ENCODE results near the gene CSTPP1. TPM values are rescaled to one million over a fixed set of nuclear protein-coding genes. Genes with fewer than 3 reads are reported as not detected.

The CSTPP1 gene
- total and polyA plus RNA-seq, 2 donors (not counting 1 experiment from before 2014, with no cell fraction given), result 11.5 to 29.0 TPM

DNA sequence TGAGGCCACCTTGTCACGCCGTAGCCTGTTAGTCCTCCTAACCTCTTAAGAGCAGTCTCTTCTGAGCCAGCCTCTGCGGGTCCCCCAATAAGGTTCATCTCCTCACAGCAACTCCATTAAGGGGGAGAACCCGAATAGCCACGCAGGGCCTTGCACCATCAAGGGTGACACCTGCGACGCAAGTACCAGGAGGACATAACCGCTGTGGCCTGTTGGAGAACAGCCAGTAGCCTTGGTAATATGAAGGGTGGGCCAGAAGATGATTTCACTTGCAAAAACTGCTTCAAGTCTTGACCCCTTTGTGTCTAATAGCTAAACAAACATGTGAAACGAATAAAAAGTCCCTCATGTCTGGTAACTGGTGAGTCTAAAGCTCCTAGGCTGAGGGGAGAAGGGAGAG lies 225.3 kb downstream of the CSTPP1 start:
- ChIA-PET CTCF (interaction anchor here (0.6 to 3.1 kb wide), 8 partner anchors 9 to 462 kb away, joined by 3 to 33 read pairs (median 6); no protein-coding TSS in a partner anchor), POLR2A (no interaction called here)
- no peaks in the 10 kb centered on the region for H3K9me3 ChIP-seq (ENCODE audit: control extremely low read depth in 1 of 3, control insufficient read depth in 2 of 3, insufficient read depth in 1 of 3, low read length in 2 of 3)
- Mint-ChIP-seq H3K27me3 (no peaks in the 10 kb centered on the region), H3K4me3 (no peak overlapping the region), H3K4me1 (peaks cover 1% of the 10 kb centered on the region), H3K9me3 (ENCODE audit: insufficient read depth) (no peaks in the 10 kb centered on the region), H3K27ac (no peak overlapping the region)
- DNase-seq (no peak), ATAC-seq (ENCODE audit: low read depth) (no peak)
- H3K27ac ChIP-seq (ENCODE audit: low read length in 2 of 2), result no peak overlapping the region
- H2AFZ ChIP-seq (ENCODE audit: insufficient read depth, low read depth, low read length, poor library complexity, severe bottlenecking), result no peak overlapping the region
- H4K20me1 ChIP-seq (ENCODE audit: control insufficient read depth, insufficient read depth, low read length, poor library complexity, severe bottlenecking), result peaks cover 36% of the 10 kb centered on the region
- H3K79me2 ChIP-seq (ENCODE audit: control insufficient read depth, insufficient read depth, low read length), result peaks cover 5% of the 10 kb centered on the region
- H3K9ac ChIP-seq (ENCODE audit: low read length), result no peak overlapping the region
- no peak overlapping the region for H3K4me2 ChIP-seq (replicated peaks; ENCODE audit: low read depth, low read length, poor library complexity, severe bottlenecking)
- H3K4me1 ChIP-seq (ENCODE audit: control insufficient read depth in 2 of 2, insufficient read depth in 2 of 2, low read length in 2 of 2), result peaks cover 0 to 2% of the 10 kb centered on the region in 2 donors
- no peak overlapping the region for H3K4me3 ChIP-seq (ENCODE audit: control extremely low read depth in 1 of 5, extremely low read depth in 1 of 5, insufficient read depth in 1 of 5, low read depth in 2 of 5, low read length in 4 of 5)
- intact Hi-C loops (cut with micrococcal nuclease), result loop anchor here (1.0 kb wide), 1 partner anchor 273 kb away; no protein-coding TSS in a partner anchor
- no peaks in the 10 kb centered on the region for H3K27me3 ChIP-seq (replicated peaks in 1 of 4; ENCODE audit: control extremely low read depth in 1 of 4, control insufficient read depth in 3 of 4, insufficient read depth in 4 of 4, low read length in 3 of 4)
- no peak for TF ChIP-seq EZH2 (IDR thresholded peaks at IDR 0.05; ENCODE audit: borderline replicate concordance, insufficient read depth, low read depth, low read length, poor library complexity, severe bottlenecking)
- TF ChIP-seq, protein P1, sequence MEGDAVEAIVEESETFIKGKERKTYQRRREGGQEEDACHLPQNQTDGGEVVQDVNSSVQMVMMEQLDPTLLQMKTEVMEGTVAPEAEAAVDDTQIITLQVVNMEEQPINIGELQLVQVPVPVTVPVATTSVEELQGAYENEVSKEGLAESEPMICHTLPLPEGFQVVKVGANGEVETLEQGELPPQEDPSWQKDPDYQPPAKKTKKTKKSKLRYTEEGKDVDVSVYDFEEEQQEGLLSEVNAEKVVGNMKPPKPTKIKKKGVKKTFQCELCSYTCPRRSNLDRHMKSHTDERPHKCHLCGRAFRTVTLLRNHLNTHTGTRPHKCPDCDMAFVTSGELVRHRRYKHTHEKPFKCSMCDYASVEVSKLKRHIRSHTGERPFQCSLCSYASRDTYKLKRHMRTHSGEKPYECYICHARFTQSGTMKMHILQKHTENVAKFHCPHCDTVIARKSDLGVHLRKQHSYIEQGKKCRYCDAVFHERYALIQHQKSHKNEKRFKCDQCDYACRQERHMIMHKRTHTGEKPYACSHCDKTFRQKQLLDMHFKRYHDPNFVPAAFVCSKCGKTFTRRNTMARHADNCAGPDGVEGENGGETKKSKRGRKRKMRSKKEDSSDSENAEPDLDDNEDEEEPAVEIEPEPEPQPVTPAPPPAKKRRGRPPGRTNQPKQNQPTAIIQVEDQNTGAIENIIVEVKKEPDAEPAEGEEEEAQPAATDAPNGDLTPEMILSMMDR (IDR thresholded peaks at IDR 0.05), result no peak
- H3K36me3 ChIP-seq (replicated peaks in 1 of 2; ENCODE audit: control extremely low read depth in 1 of 2, control insufficient read depth in 1 of 2, extremely low read depth in 1 of 2, insufficient read depth in 2 of 2, low read length in 1 of 2), result peaks cover 0 to 44% of the 10 kb centered on the region in 2 experiments
- WGBS (ENCODE audit: insufficient coverage), result 91% methylated on average over 6 of the region's 9 CpGs

DNA sequence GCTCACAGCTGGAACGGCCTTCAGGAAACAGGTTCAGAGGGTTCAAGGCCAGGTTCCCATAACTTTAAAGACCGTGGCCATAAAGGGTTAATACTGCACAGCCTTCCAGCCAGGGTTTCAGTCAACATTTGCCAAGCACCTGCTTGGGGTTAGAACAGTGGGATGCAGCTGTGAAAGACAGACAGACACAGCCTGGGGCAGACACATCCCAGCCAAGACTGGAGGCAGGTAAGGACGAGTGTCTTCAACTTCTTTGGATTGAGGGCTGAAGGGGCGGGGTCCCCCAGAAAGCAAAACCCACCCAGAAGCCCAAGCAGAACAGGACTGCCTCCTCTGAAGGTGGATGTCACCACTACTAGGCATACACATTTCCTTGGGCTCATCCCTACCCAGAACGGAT lies 225.9 kb downstream of the CSTPP1 start:
- POLR2A ChIA-PET, result interaction anchor here (0.7 kb wide), 1 partner anchor 189 kb away, joined by 7 read pairs; no protein-coding TSS in a partner anchor
- no peak for TF ChIP-seq EZH2 (IDR thresholded peaks at IDR 0.05; ENCODE audit: borderline replicate concordance, insufficient read depth, low read depth, low read length, poor library complexity, severe bottlenecking)
- TF ChIP-seq, protein P1 (IDR thresholded peaks at IDR 0.05), result no peak
- H3K4me3 Mint-ChIP-seq, result no peak overlapping the region
- no peak for ATAC-seq (ENCODE audit: low read depth)
- Histone ChIP-seq H3K4me1 (ENCODE audit: control insufficient read depth in 2 of 2, insufficient read depth in 2 of 2, low read length in 2 of 2) (peaks cover 0 to 2% of the 10 kb centered on the region in 2 donors), H2AFZ (ENCODE audit: insufficient read depth, low read depth, low read length, poor library complexity, severe bottlenecking) (no peak overlapping the region), H4K20me1 (ENCODE audit: control insufficient read depth, insufficient read depth, low read length, poor library complexity, severe bottlenecking) (peaks cover 41% of the 10 kb centered on the region), H3K27ac (ENCODE audit: low read length in 2 of 2) (no peak overlapping the region), H3K36me3 (replicated peaks in 1 of 2; ENCODE audit: control extremely low read depth in 1 of 2, control insufficient read depth in 1 of 2, extremely low read depth in 1 of 2, insufficient read depth in 2 of 2, low read length in 1 of 2) (peaks cover 0 to 49% of the 10 kb centered on the region in 2 experiments), H3K9ac (ENCODE audit: low read length) (no peak overlapping the region), H3K79me2 (ENCODE audit: control insufficient read depth, insufficient read depth, low read length) (peaks cover 10% of the 10 kb centered on the region), H3K27me3 (replicated peaks in 1 of 4; ENCODE audit: control extremely low read depth in 1 of 4, control insufficient read depth in 3 of 4, insufficient read depth in 4 of 4, low read length in 3 of 4) (no peaks in the 10 kb centered on the region), H3K9me3 (ENCODE audit: control extremely low read depth in 1 of 3, control insufficient read depth in 2 of 3, insufficient read depth in 1 of 3, low read length in 2 of 3) (no peaks in the 10 kb centered on the region), H3K4me2 (replicated peaks; ENCODE audit: low read depth, low read length, poor library complexity, severe bottlenecking) (no peak overlapping the region), H3K4me3 (ENCODE audit: control extremely low read depth in 1 of 5, extremely low read depth in 1 of 5, insufficient read depth in 1 of 5, low read depth in 2 of 5, low read length in 4 of 5) (no peak overlapping the region)
- CTCF ChIA-PET, result interaction anchor here (0.6 to 3.1 kb wide), 8 partner anchors 8 to 463 kb away, joined by 3 to 33 read pairs (median 6); no protein-coding TSS in a partner anchor
- no peaks in the 10 kb centered on the region for H3K27me3 Mint-ChIP-seq
- no peaks in the 10 kb centered on the region for H3K9me3 Mint-ChIP-seq (ENCODE audit: insufficient read depth)
- H3K4me1 Mint-ChIP-seq, result peaks cover 1% of the 10 kb centered on the region
- no peak overlapping the region for H3K27ac Mint-ChIP-seq
- intact Hi-C loops (cut with micrococcal nuclease), result no loop called here
- DNase-seq, result peak; percentile 12
- WGBS (ENCODE audit: insufficient coverage), result 89% methylated on average over 5 of the region's 5 CpGs
